HPDE6-E6E7 (cell line): ENCODE data around the gene CNTN6.

Source experiments
- DNase-seq: peaks from one replicate; pipeline ENCODE4 v3.0.0; 2011; ENCODE audit warnings: missing footprints; ENCODE audit errors: extremely low spot score

CNTN6 gene

GRCh38 chr3:1092771-1093170 lies at the start of gene CNTN6:
Gene CNTN6, plus strand, starts transcription at chr3:1093024. Its CDS starts 54,985 bp downstream, at chr3:1148009.
- no peak for DNase-seq

GRCh38 chr3:1048558-1048957 lies 44.3 kb upstream of the CNTN6 start:
- DNase-seq = no peak

- no peak for DNase-seq
Observed at GRCh38 chr3:1055870-1056269, 37.0 kb upstream of the CNTN6 start.

- DNase-seq = no peak
Observed at GRCh38 chr3:1056744-1057143, 36.1 kb upstream of the CNTN6 start.

- no peak for DNase-seq
Observed at GRCh38 chr3:1057436-1057835, 35.4 kb upstream of the CNTN6 start.

- no peak for DNase-seq
Observed at GRCh38 chr3:1068985-1069384, 23.8 kb upstream of the CNTN6 start.

GRCh38 chr3:1072041-1072440 lies 20.8 kb upstream of the CNTN6 start:
- no peak for DNase-seq

GRCh38 chr3:1079662-1080061 lies 13.2 kb upstream of the CNTN6 start:
- no peak for DNase-seq

GRCh38 chr3:1082108-1082507 lies 10.7 kb upstream of the CNTN6 start:
- no peak for DNase-seq

- DNase-seq = no peak
Observed at GRCh38 chr3:1087066-1087560, 5.7 kb upstream of the CNTN6 start.

- no peak for DNase-seq
Observed at GRCh38 chr3:1088503-1088902, 4.3 kb upstream of the CNTN6 start.

GRCh38 chr3:1091286-1091685 lies 1.5 kb upstream of the CNTN6 start:
- DNase-seq = no peak

GRCh38 chr3:1092061-1092460 lies 763 bp upstream of the CNTN6 start:
- DNase-seq = no peak

- DNase-seq = no peak
Observed at GRCh38 chr3:1093217-1093616, 393 bp downstream of the CNTN6 start.

- no peak for DNase-seq
Observed at GRCh38 chr3:1103525-1103924, 10.7 kb downstream of the CNTN6 start.

- no peak for DNase-seq
Observed at GRCh38 chr3:1117843-1118473, 25.1 kb downstream of the CNTN6 start.

- DNase-seq = no peak
Observed at GRCh38 chr3:1131166-1131565, 38.3 kb downstream of the CNTN6 start.

- DNase-seq = no peak
Observed at GRCh38 chr3:1135194-1135593, 42.4 kb downstream of the CNTN6 start.

GRCh38 chr3:1138036-1138435 lies 45.2 kb downstream of the CNTN6 start:
- DNase-seq = no peak

- DNase-seq = no peak
Observed at GRCh38 chr3:1139071-1139470, 46.2 kb downstream of the CNTN6 start.

- DNase-seq = no peak
Observed at GRCh38 chr3:1147326-1147725, 54.5 kb downstream of the CNTN6 start.

GRCh38 chr3:1147819-1148218 lies 55.0 kb downstream of the CNTN6 start:
- DNase-seq = no peak

- no peak for DNase-seq
Observed at GRCh38 chr3:1164101-1164500, 71.3 kb downstream of the CNTN6 start.

GRCh38 chr3:1171320-1171719 lies 78.5 kb downstream of the CNTN6 start:
- DNase-seq = no peak
